GM12878 (cell line): ENCODE measurements around the gene UST. TPM values are rescaled to one million over a fixed set of nuclear protein-coding genes. Genes with fewer than 3 reads are reported as not detected.
A peak's percentile ranks its signal among the peaks of the same experiment; 100 is the strongest.

Experiments
- ASH2L ChIP-seq: fragments of 300-600, 200-600 bp; sonication (generic); IDR thresholded peaks from 2 replicates; pipeline ENCODE4 v1.6.1; 2017; ENCODE audit warnings: low read depth, mild to moderate bottlenecking, borderline replicate concordance
- CUX1 ChIP-seq: IDR thresholded peaks from 2 replicates; pipeline ENCODE4 v1.6.1; 2012; ENCODE audit warnings: improper control_type of control experiment, low read depth, low read length; ENCODE audit not compliant: insufficient replicate concordance
- HSF1 ChIP-seq: fragments of 150-350 bp; IDR thresholded peaks from 2 replicates; pipeline ENCODE4 v1.6.1; 2014; ENCODE audit warnings: mild to moderate bottlenecking, low read depth, low read length
- MTA2 ChIP-seq: fragments of 450-650 bp; IDR thresholded peaks from 2 replicates; pipeline ENCODE4 v1.6.1; 2016; ENCODE audit warnings: low read depth, mild to moderate bottlenecking, moderate library complexity
- MXI1 ChIP-seq: fragments of 150-350 bp; IDR thresholded peaks from 2 replicates; pipeline ENCODE4 v1.6.1; 2011; ENCODE audit warnings: low read depth, mild to moderate bottlenecking, inconsistent platforms, low read length, improper control_type of control experiment
- NR2C1 ChIP-seq: fragments of 450-650 bp; IDR thresholded peaks from 2 replicates; pipeline ENCODE4 v1.6.1; 2017; ENCODE audit warnings: antibody characterized with exemption, mild to moderate bottlenecking, moderate library complexity
- NR2F1 ChIP-seq: fragments of 450-650 bp; conservative IDR thresholded peaks from 2 replicates; pipeline ENCODE4 v1.6.1; 2017; ENCODE audit warnings: mild to moderate bottlenecking
- NRF1 ChIP-seq: conservative IDR thresholded peaks from 2 replicates; pipeline ENCODE4 v1.6.1; 2011; ENCODE audit warnings: mild to moderate bottlenecking, low read depth, low read length, improper control_type of control experiment
- POLR2A ChIP-seq: IDR thresholded peaks from 2 replicates; pipeline ENCODE4 v1.6.1; 2011; ENCODE audit warnings: low read depth, mild to moderate bottlenecking, low read length
- POLR2AphosphoS2 ChIP-seq: IDR thresholded peaks from 2 replicates; pipeline ENCODE4 v1.6.1; 2011; ENCODE audit warnings: low read depth, mild to moderate bottlenecking, low read length, improper control_type of control experiment, moderate library complexity
- RELA ChIP-seq: fragments of 450-650 bp; IDR thresholded peaks from 2 replicates; pipeline ENCODE4 v1.8.0; 2014; ENCODE audit warnings: borderline replicate concordance; ENCODE audit not compliant: partially characterized antibody
- SMARCA5 ChIP-seq: fragments of 450-650 bp; IDR thresholded peaks from 2 replicates; pipeline ENCODE4 v1.6.1; 2017; ENCODE audit warnings: mild to moderate bottlenecking
- SUPT20H ChIP-seq: IDR thresholded peaks from 2 replicates; pipeline ENCODE4 v1.6.1; 2011; ENCODE audit warnings: low read depth, mild to moderate bottlenecking, low read length, moderate library complexity, borderline replicate concordance; ENCODE audit not compliant: control insufficient read depth
- polyA plus RNA-seq, 11 experiments: library from polyadenylated mRNA; depleted of rRNA in 4 of 11; unstranded in 6 of 11; stranded (reverse) in 5 of 11; fragments of >200 nt; fragmentation: Nextera tagmentation in 4 of 11; fragmentation: Illumina TruSeq in 1 of 11; extraction: Ambion mirVana in 4 of 11; extraction: Trizol in 1 of 11; gene quantifications; 1 replicate in 1 of 11; 2 replicates in 10 of 11; pipeline versions ENCODE4 v1.2.1 to v1.2.3, GENCODE V29; 2011 to 2016; ENCODE audit warnings: inconsistent platforms in 2 of 11, missing spikeins in 2 of 11, low read depth in 1 of 11
- total RNA-seq, 4 experiments: library from RNA; depleted of rRNA in 3 of 4; stranded (reverse); fragments of >200 nt in 3 of 4; fragmentation: Illumina TruSeq in 1 of 4; extraction: Trizol in 1 of 4; gene quantifications; 2 replicates each; pipeline versions ENCODE4 v1.2.1 to v1.2.3, GENCODE V29; 2013 to 2021
- TF ChIP-seq, protein P1 (sequence below): fragments of 450-650 bp; IDR thresholded peaks from 2 replicates; pipeline ENCODE4 v1.6.1; 2017; ENCODE audit warnings: low read depth, mild to moderate bottlenecking, moderate library complexity
- TF ChIP-seq, protein P2 (sequence below): IDR thresholded peaks from 2 replicates; pipeline ENCODE4 v1.6.1; 2012; ENCODE audit warnings: low read length, inconsistent platforms
- TF ChIP-seq, protein P3 (sequence below): fragments of 450-650 bp; IDR thresholded peaks from 2 replicates; pipeline ENCODE4 v1.6.1; 2016; ENCODE audit warnings: mild to moderate bottlenecking

Gene UST
- total and polyA plus RNA-seq, 10 of the 15 experiments (the other 5 are each of a cell fraction or from before 2014, with no cell fraction given), result 0.74 to 43.3 (median 2.2) TPM

DNA sequence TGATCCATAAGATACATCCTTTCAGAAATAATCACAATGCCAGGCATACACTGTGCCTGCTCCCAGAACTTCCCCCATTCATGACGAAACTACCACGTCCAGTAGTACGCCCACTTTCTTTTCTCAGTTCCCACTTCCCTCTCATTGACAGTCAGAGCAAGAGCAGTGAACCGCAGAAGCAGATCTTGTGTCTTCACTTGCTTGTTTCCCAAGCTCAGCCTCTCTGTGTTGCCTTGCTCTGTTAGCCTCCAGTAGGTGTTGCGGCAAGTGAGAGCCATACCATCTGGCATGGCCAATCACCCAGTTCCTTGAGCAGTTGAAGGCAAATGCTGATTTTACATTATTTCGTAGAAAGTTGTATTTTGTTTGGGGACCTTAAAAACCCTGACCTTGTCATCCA, 11.7 kb downstream of the UST start (continued):
- TF ChIP-seq, protein P1, sequence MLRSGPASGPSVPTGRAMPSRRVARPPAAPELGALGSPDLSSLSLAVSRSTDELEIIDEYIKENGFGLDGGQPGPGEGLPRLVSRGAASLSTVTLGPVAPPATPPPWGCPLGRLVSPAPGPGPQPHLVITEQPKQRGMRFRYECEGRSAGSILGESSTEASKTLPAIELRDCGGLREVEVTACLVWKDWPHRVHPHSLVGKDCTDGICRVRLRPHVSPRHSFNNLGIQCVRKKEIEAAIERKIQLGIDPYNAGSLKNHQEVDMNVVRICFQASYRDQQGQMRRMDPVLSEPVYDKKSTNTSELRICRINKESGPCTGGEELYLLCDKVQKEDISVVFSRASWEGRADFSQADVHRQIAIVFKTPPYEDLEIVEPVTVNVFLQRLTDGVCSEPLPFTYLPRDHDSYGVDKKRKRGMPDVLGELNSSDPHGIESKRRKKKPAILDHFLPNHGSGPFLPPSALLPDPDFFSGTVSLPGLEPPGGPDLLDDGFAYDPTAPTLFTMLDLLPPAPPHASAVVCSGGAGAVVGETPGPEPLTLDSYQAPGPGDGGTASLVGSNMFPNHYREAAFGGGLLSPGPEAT, result peak; percentile 96
- TF ChIP-seq, protein P2, sequence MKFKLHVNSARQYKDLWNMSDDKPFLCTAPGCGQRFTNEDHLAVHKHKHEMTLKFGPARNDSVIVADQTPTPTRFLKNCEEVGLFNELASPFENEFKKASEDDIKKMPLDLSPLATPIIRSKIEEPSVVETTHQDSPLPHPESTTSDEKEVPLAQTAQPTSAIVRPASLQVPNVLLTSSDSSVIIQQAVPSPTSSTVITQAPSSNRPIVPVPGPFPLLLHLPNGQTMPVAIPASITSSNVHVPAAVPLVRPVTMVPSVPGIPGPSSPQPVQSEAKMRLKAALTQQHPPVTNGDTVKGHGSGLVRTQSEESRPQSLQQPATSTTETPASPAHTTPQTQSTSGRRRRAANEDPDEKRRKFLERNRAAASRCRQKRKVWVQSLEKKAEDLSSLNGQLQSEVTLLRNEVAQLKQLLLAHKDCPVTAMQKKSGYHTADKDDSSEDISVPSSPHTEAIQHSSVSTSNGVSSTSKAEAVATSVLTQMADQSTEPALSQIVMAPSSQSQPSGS, result peak; percentile 99
- TF ChIP-seq SMARCA5, result 0 out of 2 replicates have a peak, but pooled peaks have one; percentile 27
- no peak for TF ChIP-seq NRF1
- TF ChIP-seq MTA2, result peak; percentile 95
- TF ChIP-seq ASH2L, result no peak
- peak; percentile 60 for TF ChIP-seq POLR2A
- TF ChIP-seq POLR2AphosphoS2, result 0 out of 2 replicates have a peak, but pooled peaks have one; percentile 44
- no peak for TF ChIP-seq SUPT20H
- TF ChIP-seq NR2C1, result no peak
- peak; percentile 92 for TF ChIP-seq CUX1
- peak; percentile 89; the same call in 1 of the 2 replicates for TF ChIP-seq MXI1
- TF ChIP-seq NR2F1, result peak; percentile 81
- no peak for TF ChIP-seq HSF1
- no peak for TF ChIP-seq RELA
- TF ChIP-seq, protein P3, sequence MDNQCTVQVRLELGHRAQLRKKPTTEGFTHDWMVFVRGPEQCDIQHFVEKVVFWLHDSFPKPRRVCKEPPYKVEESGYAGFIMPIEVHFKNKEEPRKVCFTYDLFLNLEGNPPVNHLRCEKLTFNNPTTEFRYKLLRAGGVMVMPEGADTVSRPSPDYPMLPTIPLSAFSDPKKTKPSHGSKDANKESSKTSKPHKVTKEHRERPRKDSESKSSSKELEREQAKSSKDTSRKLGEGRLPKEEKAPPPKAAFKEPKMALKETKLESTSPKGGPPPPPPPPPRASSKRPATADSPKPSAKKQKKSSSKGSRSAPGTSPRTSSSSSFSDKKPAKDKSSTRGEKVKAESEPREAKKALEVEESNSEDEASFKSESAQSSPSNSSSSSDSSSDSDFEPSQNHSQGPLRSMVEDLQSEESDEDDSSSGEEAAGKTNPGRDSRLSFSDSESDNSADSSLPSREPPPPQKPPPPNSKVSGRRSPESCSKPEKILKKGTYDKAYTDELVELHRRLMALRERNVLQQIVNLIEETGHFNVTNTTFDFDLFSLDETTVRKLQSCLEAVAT, result peak; percentile 86
